ENCODE measurements around the gene WFDC8. TPM values are rescaled to one million over a fixed set of nuclear protein-coding genes. Genes with fewer than 3 reads are reported as not detected.
"Not testable (repeated sequence)": the region's sequence is repeated elsewhere in the genome, so short reads cannot be mapped to it uniquely, and the experiment has no call there.

Gene WFDC8
- total RNA-seq, 4 donors from 2014 or later: not detected

GRCh38 chr20:45607810-45608209, 28.7 kb upstream of the WFDC8 start:
- Histone ChIP-seq H3K27ac (no peak overlapping the region), H3K4me3 (no peak overlapping the region), H3K4me1 (no peaks in the 10 kb centered on the region), H3K36me3 (no peaks in the 10 kb centered on the region), H3K9me3 (peaks cover 0 to 5% (median 0%) of the 10 kb centered on the region in 4 donors), H3K27me3 (no peaks in the 10 kb centered on the region)
- TF ChIP-seq, protein P1, sequence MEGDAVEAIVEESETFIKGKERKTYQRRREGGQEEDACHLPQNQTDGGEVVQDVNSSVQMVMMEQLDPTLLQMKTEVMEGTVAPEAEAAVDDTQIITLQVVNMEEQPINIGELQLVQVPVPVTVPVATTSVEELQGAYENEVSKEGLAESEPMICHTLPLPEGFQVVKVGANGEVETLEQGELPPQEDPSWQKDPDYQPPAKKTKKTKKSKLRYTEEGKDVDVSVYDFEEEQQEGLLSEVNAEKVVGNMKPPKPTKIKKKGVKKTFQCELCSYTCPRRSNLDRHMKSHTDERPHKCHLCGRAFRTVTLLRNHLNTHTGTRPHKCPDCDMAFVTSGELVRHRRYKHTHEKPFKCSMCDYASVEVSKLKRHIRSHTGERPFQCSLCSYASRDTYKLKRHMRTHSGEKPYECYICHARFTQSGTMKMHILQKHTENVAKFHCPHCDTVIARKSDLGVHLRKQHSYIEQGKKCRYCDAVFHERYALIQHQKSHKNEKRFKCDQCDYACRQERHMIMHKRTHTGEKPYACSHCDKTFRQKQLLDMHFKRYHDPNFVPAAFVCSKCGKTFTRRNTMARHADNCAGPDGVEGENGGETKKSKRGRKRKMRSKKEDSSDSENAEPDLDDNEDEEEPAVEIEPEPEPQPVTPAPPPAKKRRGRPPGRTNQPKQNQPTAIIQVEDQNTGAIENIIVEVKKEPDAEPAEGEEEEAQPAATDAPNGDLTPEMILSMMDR (IDR thresholded peaks at IDR 0.05): no peak
- TF ChIP-seq POLR2A (IDR thresholded peaks at IDR 0.05): no peak
- DNase-seq: no peak

DNA sequence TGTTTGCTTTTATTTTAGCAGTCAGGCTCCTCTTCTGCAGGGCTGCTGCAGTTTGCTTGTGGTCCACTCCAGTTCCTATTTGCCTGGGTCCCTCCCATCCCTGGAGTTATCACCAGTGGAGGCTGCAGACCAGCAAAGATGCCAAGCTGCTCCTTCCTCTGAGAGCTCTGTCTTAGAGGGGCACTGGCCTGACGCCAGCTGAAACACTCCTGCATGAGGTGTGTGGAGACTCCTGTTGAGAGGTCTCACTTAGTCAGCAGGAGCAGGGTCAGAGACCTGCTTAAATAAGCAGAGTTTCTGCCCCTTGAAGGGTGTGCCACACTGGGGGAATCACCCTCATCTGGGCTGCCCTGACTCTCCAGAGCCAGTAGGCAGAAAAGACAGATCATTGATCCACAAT, 16.2 kb upstream of the WFDC8 start:
- DNase-seq: no peak
- no peak overlapping the region for H3K27ac ChIP-seq
- no peak for TF ChIP-seq POLR2A (IDR thresholded peaks at IDR 0.05)
- TF ChIP-seq, protein P1 (IDR thresholded peaks at IDR 0.05): no peak
- no peaks in the 10 kb centered on the region for H3K27me3 ChIP-seq
- no peaks in the 10 kb centered on the region for H3K9me3 ChIP-seq
- no peaks in the 10 kb centered on the region for H3K4me1 ChIP-seq
- no peak overlapping the region for H3K4me3 ChIP-seq
- H3K36me3 ChIP-seq: no peaks in the 10 kb centered on the region

DNA sequence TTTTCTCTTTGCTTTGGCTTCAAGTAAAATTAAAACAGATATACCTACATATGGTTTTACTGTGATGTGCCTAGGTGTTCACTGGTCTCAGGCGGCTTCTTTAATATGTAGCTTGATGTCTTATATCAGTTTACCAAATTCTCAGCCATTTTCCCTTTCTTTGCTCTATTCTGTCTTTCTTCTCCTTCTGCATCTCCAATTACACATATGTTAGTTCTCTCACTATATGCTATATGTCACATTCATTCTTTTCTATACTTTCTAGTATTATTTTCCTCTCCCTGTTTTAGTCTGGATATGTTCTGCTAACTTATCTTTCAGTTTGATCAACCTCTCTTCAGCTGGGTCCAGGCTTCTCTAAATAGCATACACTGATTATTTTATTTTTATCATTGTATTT, 14.4 kb upstream of the WFDC8 start:
- no peaks in the 10 kb centered on the region for H3K4me1 ChIP-seq
- no peak overlapping the region for H3K4me3 ChIP-seq
- DNase-seq: no peak
- no peaks in the 10 kb centered on the region for H3K36me3 ChIP-seq
- no peaks in the 10 kb centered on the region for H3K27me3 ChIP-seq
- TF ChIP-seq, protein P1 (IDR thresholded peaks at IDR 0.05): no peak
- no peak for TF ChIP-seq POLR2A (IDR thresholded peaks at IDR 0.05)
- no peak overlapping the region for H3K27ac ChIP-seq
- H3K9me3 ChIP-seq: no peaks in the 10 kb centered on the region

DNA sequence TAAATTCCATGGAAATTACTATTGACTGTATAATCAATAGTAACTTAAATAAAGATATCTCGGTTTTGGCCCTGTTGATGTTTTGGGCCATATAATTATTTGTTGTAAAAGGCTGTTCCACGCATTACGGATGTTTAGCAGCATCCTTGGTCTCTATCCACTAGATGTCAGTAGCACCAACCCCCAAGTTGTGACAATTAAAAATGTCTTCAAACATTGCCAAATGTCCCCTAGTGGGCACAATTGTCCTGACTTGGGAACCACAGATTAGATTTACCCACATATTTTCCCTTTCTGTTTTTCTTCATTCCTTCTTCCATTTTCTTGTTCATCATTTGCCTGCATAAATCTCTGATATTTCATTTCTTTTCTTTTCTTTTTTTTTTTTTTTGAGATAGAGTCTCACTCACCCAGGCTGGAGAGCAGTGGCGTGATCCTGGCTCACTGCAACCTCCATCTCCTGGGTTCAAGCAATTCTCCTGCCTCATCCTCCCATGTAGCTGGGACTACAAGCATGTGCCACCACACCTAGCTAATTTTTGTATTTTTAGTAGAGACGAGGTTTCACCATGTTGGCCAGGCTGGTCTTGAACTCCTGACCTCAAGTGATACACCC, 13.6 kb upstream of the WFDC8 start:
- TF ChIP-seq, protein P1 (IDR thresholded peaks at IDR 0.05): peak in 5 of 6 experiments; percentile 20 to 76 (median 64)
- no peak for TF ChIP-seq POLR2A (IDR thresholded peaks at IDR 0.05)
- no peaks in the 10 kb centered on the region for H3K36me3 ChIP-seq
- H3K27ac ChIP-seq: no peak overlapping the region
- no peak for DNase-seq
- no peaks in the 10 kb centered on the region for H3K4me1 ChIP-seq
- H3K27me3 ChIP-seq: no peaks in the 10 kb centered on the region
- H3K9me3 ChIP-seq: no peaks in the 10 kb centered on the region
- H3K4me3 ChIP-seq: no peak overlapping the region

DNA sequence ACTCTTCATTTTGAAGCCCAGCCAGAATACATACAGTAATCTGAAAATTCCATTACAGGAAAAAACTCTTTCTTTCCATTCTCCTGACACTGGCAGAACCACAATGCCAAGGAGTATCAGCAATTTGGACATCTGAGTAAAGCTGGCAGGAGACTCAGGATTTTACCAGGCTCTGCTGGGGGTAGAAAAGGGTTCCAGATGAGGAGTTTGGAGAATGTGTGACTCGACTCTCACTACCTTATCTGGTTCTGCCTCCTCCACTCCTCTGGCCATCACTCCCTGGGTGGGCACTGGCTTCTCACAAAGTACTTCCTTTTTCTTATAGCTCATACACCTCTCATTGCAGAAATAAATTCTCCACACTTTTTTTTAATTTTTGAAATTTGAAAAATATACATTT, 10.6 kb upstream of the WFDC8 start:
- no peak for TF ChIP-seq POLR2A (IDR thresholded peaks at IDR 0.05)
- TF ChIP-seq, protein P1 (IDR thresholded peaks at IDR 0.05): no peak
- no peaks in the 10 kb centered on the region for H3K27me3 ChIP-seq
- H3K9me3 ChIP-seq: no peaks in the 10 kb centered on the region
- no peak overlapping the region for H3K4me3 ChIP-seq
- H3K4me1 ChIP-seq: no peaks in the 10 kb centered on the region
- H3K27ac ChIP-seq: no peak overlapping the region
- DNase-seq: no peak
- no peaks in the 10 kb centered on the region for H3K36me3 ChIP-seq

DNA sequence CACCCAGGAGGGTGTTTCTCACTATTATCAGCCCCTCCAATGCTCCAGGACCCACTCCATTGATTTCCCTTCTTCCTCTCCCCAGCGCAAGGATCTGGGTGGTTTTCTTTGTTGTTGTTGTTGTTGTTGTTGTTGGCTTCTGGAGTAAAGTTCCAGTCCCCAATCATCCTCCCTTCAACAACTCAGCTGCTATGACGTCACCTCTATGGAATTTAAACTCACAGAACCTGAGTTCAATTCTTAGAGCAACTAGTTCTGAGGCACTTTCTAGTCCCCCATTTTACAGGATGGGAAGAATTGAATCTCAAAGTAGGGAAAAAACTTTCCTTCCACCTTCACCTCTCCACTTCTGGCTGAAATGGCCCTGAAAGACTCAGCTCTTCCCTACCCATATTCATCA, 9.7 kb upstream of the WFDC8 start:
- no peaks in the 10 kb centered on the region for H3K9me3 ChIP-seq
- no peak overlapping the region for H3K27ac ChIP-seq
- no peaks in the 10 kb centered on the region for H3K36me3 ChIP-seq
- H3K27me3 ChIP-seq: no peaks in the 10 kb centered on the region
- no peak for DNase-seq
- no peaks in the 10 kb centered on the region for H3K4me1 ChIP-seq
- H3K4me3 ChIP-seq: no peak overlapping the region
- no peak for TF ChIP-seq POLR2A (IDR thresholded peaks at IDR 0.05)
- TF ChIP-seq, protein P1 (IDR thresholded peaks at IDR 0.05): no peak

DNA sequence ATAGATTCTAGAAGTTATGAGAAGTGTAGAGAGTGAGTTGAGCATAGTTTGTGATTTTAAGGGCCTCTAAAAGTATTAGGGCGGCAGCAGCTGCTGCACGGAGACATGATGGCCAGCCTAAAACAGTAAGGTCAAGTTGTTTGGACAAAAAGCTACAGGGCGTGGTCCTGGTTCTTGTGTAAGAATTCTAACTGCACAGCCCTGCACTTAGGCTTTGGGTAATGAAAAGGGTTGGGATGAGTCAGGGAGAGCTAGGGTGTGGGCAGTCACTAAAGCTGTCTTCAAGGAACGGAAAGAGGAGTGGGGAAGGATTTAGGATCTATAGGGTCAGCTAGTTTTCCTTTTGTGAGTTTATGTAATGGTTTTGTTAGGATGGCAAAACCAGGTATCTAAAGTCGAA, 6.9 kb upstream of the WFDC8 start:
- DNase-seq, H3K36me3 ChIP-seq, H3K27ac ChIP-seq, H3K4me1 ChIP-seq, H3K9me3 ChIP-seq, H3K27me3 ChIP-seq, H3K4me3 ChIP-seq: not testable (repeated sequence)

GRCh38 chr20:45584294-45584693, 5.2 kb upstream of the WFDC8 start:
- not testable (repeated sequence) for DNase-seq, H3K9me3 ChIP-seq, H3K27me3 ChIP-seq, H3K27ac ChIP-seq, H3K4me1 ChIP-seq, H3K4me3 ChIP-seq, H3K36me3 ChIP-seq

All from Peyer's patch (tissue), 4 donors.